ENCODE measurements around the gene STIMATE. TPM values are rescaled to one million over a fixed set of nuclear protein-coding genes. Genes with fewer than 3 reads are reported as not detected.

The STIMATE gene
- total RNA-seq, 1 experiment from 2014 or later: 15.7 TPM

DNA sequence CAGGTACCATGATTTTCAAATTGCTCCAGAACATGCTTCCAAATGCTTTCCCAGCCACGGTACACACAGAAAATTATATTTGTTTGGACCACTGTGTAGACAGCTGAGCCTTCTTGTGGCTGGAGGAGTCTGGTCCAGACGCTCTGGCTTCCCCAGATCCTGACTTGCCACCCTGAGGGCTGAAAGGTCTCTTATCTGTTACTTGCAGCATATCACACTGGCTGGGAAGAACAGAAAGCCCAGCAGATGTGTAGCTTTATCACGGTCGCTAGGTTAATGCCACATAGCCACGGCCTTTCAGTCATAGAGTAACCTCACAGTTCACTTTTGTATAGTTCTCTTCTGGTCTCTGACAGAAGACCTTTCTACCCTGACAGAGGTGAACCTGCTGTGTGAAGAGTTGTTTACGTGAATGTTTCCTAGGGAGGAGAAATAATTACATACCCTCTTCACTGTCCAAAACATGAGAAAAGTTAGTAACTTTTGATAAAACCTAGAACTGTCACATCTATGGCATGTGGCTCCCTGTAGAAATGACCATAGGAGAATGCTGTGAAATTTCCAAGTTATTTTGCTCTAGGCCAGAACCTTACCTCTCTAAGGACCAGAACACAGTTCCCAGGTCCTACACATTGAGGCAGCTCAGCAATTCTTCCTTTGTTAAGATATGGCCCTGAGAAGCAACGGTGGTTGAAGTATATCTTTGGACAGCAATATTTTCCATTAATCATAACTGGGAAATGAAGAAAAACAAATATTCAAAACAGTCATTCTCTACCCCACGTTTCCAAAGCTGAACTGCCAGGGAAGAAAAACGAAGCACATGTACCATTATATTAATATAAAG, 15.8 kb upstream of the STIMATE start:
- no peak overlapping the region for H3K4me3 ChIP-seq (ENCODE audit: low read depth in 2 of 2, low read length in 2 of 2)
- H3K9me3 ChIP-seq (ENCODE audit: control insufficient read depth, insufficient read depth, low read depth, low read length): no peaks in the 10 kb centered on the region
- POLR2A ChIA-PET: no interaction called here
- no peaks in the 10 kb centered on the region for H3K4me1 ChIP-seq (ENCODE audit: control insufficient read depth, insufficient read depth, low read length)
- DNase-seq (ENCODE audit: low read depth, low spot score) (no peak), ATAC-seq (no peak)
- in situ Hi-C loops (cut with HindIII; ENCODE audit: low pct_unique_long_range_greater_than_20kb, low sequenced_read_pairs) (no loop called here), intact Hi-C loops (cut with micrococcal nuclease; ENCODE audit: unreplicated experiment) (no loop called here)
- no peak overlapping the region for H3K27ac ChIP-seq (ENCODE audit: low read length)
- TF ChIP-seq, protein P1, sequence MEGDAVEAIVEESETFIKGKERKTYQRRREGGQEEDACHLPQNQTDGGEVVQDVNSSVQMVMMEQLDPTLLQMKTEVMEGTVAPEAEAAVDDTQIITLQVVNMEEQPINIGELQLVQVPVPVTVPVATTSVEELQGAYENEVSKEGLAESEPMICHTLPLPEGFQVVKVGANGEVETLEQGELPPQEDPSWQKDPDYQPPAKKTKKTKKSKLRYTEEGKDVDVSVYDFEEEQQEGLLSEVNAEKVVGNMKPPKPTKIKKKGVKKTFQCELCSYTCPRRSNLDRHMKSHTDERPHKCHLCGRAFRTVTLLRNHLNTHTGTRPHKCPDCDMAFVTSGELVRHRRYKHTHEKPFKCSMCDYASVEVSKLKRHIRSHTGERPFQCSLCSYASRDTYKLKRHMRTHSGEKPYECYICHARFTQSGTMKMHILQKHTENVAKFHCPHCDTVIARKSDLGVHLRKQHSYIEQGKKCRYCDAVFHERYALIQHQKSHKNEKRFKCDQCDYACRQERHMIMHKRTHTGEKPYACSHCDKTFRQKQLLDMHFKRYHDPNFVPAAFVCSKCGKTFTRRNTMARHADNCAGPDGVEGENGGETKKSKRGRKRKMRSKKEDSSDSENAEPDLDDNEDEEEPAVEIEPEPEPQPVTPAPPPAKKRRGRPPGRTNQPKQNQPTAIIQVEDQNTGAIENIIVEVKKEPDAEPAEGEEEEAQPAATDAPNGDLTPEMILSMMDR (IDR thresholded peaks at IDR 0.05): no peak
- TF ChIP-seq POLR2AphosphoS5 (IDR thresholded peaks at IDR 0.05; ENCODE audit: low read depth, low read length) (no peak), TCF7L2 (IDR thresholded peaks at IDR 0.05; ENCODE audit: low read depth, low read length) (no peak), SIN3A (IDR thresholded peaks at IDR 0.05; ENCODE audit: borderline replicate concordance, insufficient read depth, low read depth, low read length) (no peak)
- TF ChIP-seq, protein P2, sequence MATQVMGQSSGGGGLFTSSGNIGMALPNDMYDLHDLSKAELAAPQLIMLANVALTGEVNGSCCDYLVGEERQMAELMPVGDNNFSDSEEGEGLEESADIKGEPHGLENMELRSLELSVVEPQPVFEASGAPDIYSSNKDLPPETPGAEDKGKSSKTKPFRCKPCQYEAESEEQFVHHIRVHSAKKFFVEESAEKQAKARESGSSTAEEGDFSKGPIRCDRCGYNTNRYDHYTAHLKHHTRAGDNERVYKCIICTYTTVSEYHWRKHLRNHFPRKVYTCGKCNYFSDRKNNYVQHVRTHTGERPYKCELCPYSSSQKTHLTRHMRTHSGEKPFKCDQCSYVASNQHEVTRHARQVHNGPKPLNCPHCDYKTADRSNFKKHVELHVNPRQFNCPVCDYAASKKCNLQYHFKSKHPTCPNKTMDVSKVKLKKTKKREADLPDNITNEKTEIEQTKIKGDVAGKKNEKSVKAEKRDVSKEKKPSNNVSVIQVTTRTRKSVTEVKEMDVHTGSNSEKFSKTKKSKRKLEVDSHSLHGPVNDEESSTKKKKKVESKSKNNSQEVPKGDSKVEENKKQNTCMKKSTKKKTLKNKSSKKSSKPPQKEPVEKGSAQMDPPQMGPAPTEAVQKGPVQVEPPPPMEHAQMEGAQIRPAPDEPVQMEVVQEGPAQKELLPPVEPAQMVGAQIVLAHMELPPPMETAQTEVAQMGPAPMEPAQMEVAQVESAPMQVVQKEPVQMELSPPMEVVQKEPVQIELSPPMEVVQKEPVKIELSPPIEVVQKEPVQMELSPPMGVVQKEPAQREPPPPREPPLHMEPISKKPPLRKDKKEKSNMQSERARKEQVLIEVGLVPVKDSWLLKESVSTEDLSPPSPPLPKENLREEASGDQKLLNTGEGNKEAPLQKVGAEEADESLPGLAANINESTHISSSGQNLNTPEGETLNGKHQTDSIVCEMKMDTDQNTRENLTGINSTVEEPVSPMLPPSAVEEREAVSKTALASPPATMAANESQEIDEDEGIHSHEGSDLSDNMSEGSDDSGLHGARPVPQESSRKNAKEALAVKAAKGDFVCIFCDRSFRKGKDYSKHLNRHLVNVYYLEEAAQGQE (IDR thresholded peaks at IDR 0.05; ENCODE audit: insufficient read depth in 1 of 2, low read depth in 2 of 2, low read length in 1 of 2): no peak
- no peaks in the 10 kb centered on the region for H3K27me3 ChIP-seq (ENCODE audit: control insufficient read depth, insufficient read depth, low read length)
- H3K36me3 ChIP-seq (ENCODE audit: control insufficient read depth, insufficient read depth, low read length): peaks cover 1% of the 10 kb centered on the region
- CTCF ChIA-PET: no interaction called here
- no TSS peak for BruUV-seq (replicated peaks)

DNA sequence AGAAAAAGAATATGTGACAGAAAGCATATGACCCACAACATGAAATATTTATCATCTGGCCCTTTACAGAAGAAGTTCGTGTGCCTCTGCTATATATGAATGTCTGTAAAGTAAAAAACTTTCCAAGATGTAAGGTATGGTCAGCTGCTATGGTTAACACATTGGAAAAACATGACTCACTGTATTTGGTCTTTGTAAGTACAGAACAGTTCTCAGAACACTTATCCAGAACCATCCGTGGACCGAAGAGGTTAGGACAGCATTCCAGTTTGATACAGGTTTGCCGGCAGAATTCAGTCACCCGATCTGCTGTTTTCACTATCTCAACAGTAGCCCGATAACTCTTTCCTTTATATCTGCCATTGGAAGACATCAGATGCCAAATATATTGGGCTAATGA, 13.5 kb upstream of the STIMATE start:
- no peak for ATAC-seq
- TF ChIP-seq, protein P2 (IDR thresholded peaks at IDR 0.05; ENCODE audit: insufficient read depth in 1 of 2, low read depth in 2 of 2, low read length in 1 of 2): no peak
- TF ChIP-seq POLR2AphosphoS5 (IDR thresholded peaks at IDR 0.05; ENCODE audit: low read depth, low read length) (no peak), TCF7L2 (IDR thresholded peaks at IDR 0.05; ENCODE audit: low read depth, low read length) (no peak), SIN3A (IDR thresholded peaks at IDR 0.05; ENCODE audit: borderline replicate concordance, insufficient read depth, low read depth, low read length) (no peak)
- TF ChIP-seq, protein P1 (IDR thresholded peaks at IDR 0.05): no peak
- in situ Hi-C loops (cut with HindIII; ENCODE audit: low pct_unique_long_range_greater_than_20kb, low sequenced_read_pairs): no loop called here
- ChIA-PET CTCF (no interaction called here), POLR2A (no interaction called here)
- no peak overlapping the region for H3K27ac ChIP-seq (ENCODE audit: low read length)
- H3K4me1 ChIP-seq (ENCODE audit: control insufficient read depth, insufficient read depth, low read length): no peaks in the 10 kb centered on the region
- H3K9me3 ChIP-seq (ENCODE audit: control insufficient read depth, insufficient read depth, low read depth, low read length): no peaks in the 10 kb centered on the region
- intact Hi-C loops (cut with micrococcal nuclease; ENCODE audit: unreplicated experiment): no loop called here
- BruUV-seq (replicated peaks): no TSS peak
- DNase-seq (ENCODE audit: low read depth, low spot score): no peak
- peaks cover 7% of the 10 kb centered on the region for H3K36me3 ChIP-seq (ENCODE audit: control insufficient read depth, insufficient read depth, low read length)
- no peak overlapping the region for H3K4me3 ChIP-seq (ENCODE audit: low read depth in 2 of 2, low read length in 2 of 2)
- H3K27me3 ChIP-seq (ENCODE audit: control insufficient read depth, insufficient read depth, low read length): no peaks in the 10 kb centered on the region

Measured in Panc1 (cell line).